Bronchial epithelial cell (primary cell): ENCODE results near the gene TEX12. TPM values are rescaled to one million over a fixed set of nuclear protein-coding genes. Genes with fewer than 3 reads are reported as not detected.
A peak's percentile ranks its signal among the peaks of the same experiment; 100 is the strongest.

ENCODE experiments used
- DNase-seq: peaks from one replicate; pipeline ENCODE4 v3.0.0-alpha.2; 2010; ENCODE audit warnings: low read depth
- FAIRE-seq: peaks from 2 replicates; lab custom pipeline; 2011; peaks lifted over from hg19 to GRCh38; lab: Jason Lieb, UNC
- H3K27me3 ChIP-seq: 2 replicates; pipeline ENCODE4 v1.5.1; 2011; ENCODE audit warnings: low read length; ENCODE audit not compliant: control insufficient read depth, insufficient read depth
- H3K36me3 ChIP-seq: 2 replicates; pipeline ENCODE4 v1.5.1; 2011; ENCODE audit warnings: low read length; ENCODE audit not compliant: control insufficient read depth, insufficient read depth
- H3K4me3 ChIP-seq: 2 replicates; pipeline ENCODE4 v1.5.1; 2011; ENCODE audit warnings: mild to moderate bottlenecking, low read depth, low read length, control low read depth
- total RNA-seq: library from RNA; depleted of rRNA; stranded (reverse); fragments of >200 nt; gene quantifications from 2 replicates; pipeline ENCODE4 v1.2.1, GENCODE V29; 2014
- TF ChIP-seq, protein P1 (sequence below): IDR thresholded peaks from 2 replicates; pipeline ENCODE4 v1.5.1; 2011; ENCODE audit warnings: mild to moderate bottlenecking, moderate library complexity, low read length, control low read depth, inconsistent platforms; ENCODE audit not compliant: insufficient read depth, severe bottlenecking

TEX12 gene
- total RNA-seq, 1 donor from 2014 or later: 0.26 TPM

DNA sequence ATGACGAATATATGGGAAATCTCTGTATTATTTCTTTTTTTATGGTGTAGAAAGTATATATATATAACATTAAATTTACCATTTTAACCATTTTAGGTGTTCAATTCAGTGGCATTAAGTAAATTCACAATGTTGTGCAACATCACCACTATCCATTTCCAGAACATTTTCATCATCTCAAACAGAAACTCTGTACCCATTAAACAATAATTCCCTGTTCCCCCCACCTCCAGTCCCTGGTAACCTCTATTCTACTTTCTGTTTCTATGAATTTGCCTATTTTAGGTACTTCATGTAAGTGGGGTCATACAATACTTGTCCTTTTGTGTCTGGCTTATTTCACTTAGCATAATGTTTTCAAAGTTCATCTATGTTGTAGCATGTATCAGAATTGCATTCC is 43.7 kb downstream of the TEX12 start:
- Histone ChIP-seq H3K27me3 (no peaks in the 10 kb centered on the region), H3K4me3 (no peak overlapping the region), H3K36me3 (no peaks in the 10 kb centered on the region)
- TF ChIP-seq, protein P1, sequence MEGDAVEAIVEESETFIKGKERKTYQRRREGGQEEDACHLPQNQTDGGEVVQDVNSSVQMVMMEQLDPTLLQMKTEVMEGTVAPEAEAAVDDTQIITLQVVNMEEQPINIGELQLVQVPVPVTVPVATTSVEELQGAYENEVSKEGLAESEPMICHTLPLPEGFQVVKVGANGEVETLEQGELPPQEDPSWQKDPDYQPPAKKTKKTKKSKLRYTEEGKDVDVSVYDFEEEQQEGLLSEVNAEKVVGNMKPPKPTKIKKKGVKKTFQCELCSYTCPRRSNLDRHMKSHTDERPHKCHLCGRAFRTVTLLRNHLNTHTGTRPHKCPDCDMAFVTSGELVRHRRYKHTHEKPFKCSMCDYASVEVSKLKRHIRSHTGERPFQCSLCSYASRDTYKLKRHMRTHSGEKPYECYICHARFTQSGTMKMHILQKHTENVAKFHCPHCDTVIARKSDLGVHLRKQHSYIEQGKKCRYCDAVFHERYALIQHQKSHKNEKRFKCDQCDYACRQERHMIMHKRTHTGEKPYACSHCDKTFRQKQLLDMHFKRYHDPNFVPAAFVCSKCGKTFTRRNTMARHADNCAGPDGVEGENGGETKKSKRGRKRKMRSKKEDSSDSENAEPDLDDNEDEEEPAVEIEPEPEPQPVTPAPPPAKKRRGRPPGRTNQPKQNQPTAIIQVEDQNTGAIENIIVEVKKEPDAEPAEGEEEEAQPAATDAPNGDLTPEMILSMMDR: no peak
- DNase-seq: no peak
- no peak for FAIRE-seq

DNA sequence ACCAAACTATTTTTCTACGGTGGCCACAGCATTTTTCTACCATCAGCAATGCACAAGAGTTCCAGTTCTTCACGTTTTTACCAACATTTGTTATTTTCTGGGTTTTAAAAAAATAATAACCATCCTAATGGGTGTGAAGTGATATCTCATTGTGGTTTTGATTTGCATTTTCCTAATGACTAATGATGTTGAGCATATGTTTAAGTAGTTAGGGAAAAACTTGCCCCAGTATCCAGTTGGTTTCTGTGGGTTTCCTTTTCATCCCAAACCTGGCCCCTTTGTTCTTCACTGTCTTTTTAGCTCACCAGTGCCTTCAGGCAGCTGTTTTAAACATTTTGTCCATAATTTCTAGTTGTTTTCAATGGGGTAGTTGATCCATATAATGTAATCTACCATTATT is 44.4 kb downstream of the TEX12 start:
- FAIRE-seq: no peak
- TF ChIP-seq, protein P1: no peak
- no peaks in the 10 kb centered on the region for H3K36me3 ChIP-seq
- DNase-seq: no peak
- no peak overlapping the region for H3K4me3 ChIP-seq
- H3K27me3 ChIP-seq: no peaks in the 10 kb centered on the region

DNA sequence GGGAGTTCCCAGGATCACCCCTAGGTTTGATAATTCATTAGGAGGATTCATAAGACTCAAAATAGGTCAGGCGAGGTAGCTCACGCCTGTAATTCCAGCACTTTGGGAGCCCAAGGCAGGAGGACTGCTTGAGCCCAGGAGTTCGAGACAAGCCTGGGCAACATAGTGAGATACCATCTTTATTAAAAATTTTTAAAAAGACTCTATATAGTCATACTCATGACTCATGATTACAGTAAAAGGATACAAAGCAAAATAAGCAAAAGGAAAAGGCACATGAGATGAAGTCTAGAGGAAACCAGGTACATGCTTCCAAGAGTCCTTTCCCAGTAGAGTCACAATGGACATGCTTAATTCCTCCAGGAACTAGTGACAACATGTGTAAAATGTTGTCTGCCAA is 45.1 kb downstream of the TEX12 start:
- DNase-seq: peak; percentile 65
- no peak for FAIRE-seq
- TF ChIP-seq, protein P1: no peak

GRCh38 chr11:112212710-112213109 is 45.5 kb downstream of the TEX12 start:
- TF ChIP-seq, protein P1: no peak
- FAIRE-seq (no peak), DNase-seq (no peak)
- Histone ChIP-seq H3K4me3 (no peak overlapping the region), H3K36me3 (no peaks in the 10 kb centered on the region), H3K27me3 (no peaks in the 10 kb centered on the region)

More for the DNA sequence above, 45.1 kb downstream of the TEX12 start:
- no peaks in the 10 kb centered on the region for H3K27me3 ChIP-seq
- no peaks in the 10 kb centered on the region for H3K36me3 ChIP-seq
- H3K4me3 ChIP-seq: no peak overlapping the region

DNA sequence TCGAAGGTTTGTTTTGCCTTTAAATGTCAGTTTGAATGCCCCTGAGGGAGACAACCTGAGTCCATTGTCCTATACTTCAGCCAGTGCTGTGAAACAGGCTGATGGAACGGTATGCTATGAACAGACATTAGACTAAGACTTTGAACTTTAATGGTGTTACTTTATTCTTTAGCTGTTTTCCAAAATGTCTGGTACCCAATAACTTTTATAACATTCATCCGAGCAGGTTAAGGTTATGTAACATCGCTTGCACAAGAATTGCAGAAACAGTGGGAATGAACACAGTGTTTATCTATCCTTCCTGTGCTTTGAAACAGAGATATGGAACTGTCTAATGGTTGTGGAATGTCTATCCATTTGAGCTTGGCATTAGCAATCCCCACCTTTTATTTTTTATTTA is 46.6 kb downstream of the TEX12 start:
- Histone ChIP-seq H3K36me3 (no peaks in the 10 kb centered on the region), H3K4me3 (no peak overlapping the region), H3K27me3 (no peaks in the 10 kb centered on the region)
- peak; percentile 44 for DNase-seq
- TF ChIP-seq, protein P1: no peak
- no peak for FAIRE-seq

GRCh38 chr11:112215621-112216020 is 48.4 kb downstream of the TEX12 start:
- H3K4me3 ChIP-seq: no peak overlapping the region
- H3K36me3 ChIP-seq: no peaks in the 10 kb centered on the region
- no peak for FAIRE-seq
- no peak for DNase-seq
- TF ChIP-seq, protein P1: no peak
- H3K27me3 ChIP-seq: no peaks in the 10 kb centered on the region
